ENCODE measurements around the gene SLC35A3.
A peak's percentile ranks its signal among the peaks of the same experiment; 100 is the strongest.

Gene SLC35A3

GRCh38 chr1:100065183-100065968 lies 95.6 kb downstream of the SLC35A3 start:
- H3K9me3 Mint-ChIP-seq: no peaks in the 10 kb centered on the region
- peaks cover 64% of the 10 kb centered on the region for H3K36me3 Mint-ChIP-seq

GRCh38 chr1:100065969-100066227 lies 96.1 kb downstream of the SLC35A3 start:
- CTCF ChIA-PET: no interaction called here
- Mint-ChIP-seq H3K9me3 (no peaks in the 10 kb centered on the region), H3K4me3 (no peak overlapping the region), H3K36me3 (peaks cover 64% of the 10 kb centered on the region), H3K4me1 (peaks cover 29% of the 10 kb centered on the region), H3K27me3 (no peaks in the 10 kb centered on the region), H3K27ac (peak overlapping the region; percentile 81)
- no peak for DNase-seq

More at GRCh38 chr1:100065183-100065968, 95.6 kb downstream of the SLC35A3 start:
- H3K4me1 Mint-ChIP-seq: peaks cover 25% of the 10 kb centered on the region
- H3K27me3 Mint-ChIP-seq: no peaks in the 10 kb centered on the region
- DNase-seq: no peak
- H3K4me3 Mint-ChIP-seq: no peak overlapping the region
- peak overlapping the region; percentile 81 for H3K27ac Mint-ChIP-seq
- CTCF ChIA-PET: no interaction called here

GRCh38 chr1:100070201-100070939 lies 100.6 kb downstream of the SLC35A3 start:
- DNase-seq: no peak
- Mint-ChIP-seq H3K27me3 (no peaks in the 10 kb centered on the region), H3K9me3 (no peaks in the 10 kb centered on the region), H3K36me3 (peaks cover 59% of the 10 kb centered on the region), H3K4me1 (peaks cover 18% of the 10 kb centered on the region), H3K27ac (no peak overlapping the region), H3K4me3 (no peak overlapping the region)
- CTCF ChIA-PET: no interaction called here

- Mint-ChIP-seq H3K9me3 (no peaks in the 10 kb centered on the region), H3K27me3 (no peaks in the 10 kb centered on the region), H3K4me3 (no peak overlapping the region), H3K36me3 (peaks cover 58% of the 10 kb centered on the region), H3K27ac (peak overlapping the region; percentile 9), H3K4me1 (peaks cover 10% of the 10 kb centered on the region)
- DNase-seq: no peak
- CTCF ChIA-PET: no interaction called here
These were observed 103.7 kb downstream of the SLC35A3 start for GRCh38 chr1:100073531-100073930.

- Mint-ChIP-seq H3K36me3 (peaks cover 55% of the 10 kb centered on the region), H3K4me1 (peaks cover 10% of the 10 kb centered on the region), H3K4me3 (no peak overlapping the region), H3K9me3 (no peaks in the 10 kb centered on the region), H3K27ac (no peak overlapping the region), H3K27me3 (no peaks in the 10 kb centered on the region)
- DNase-seq: no peak
- CTCF ChIA-PET: no interaction called here
These were observed 105.0 kb downstream of the SLC35A3 start for GRCh38 chr1:100074604-100075395.

- Mint-ChIP-seq H3K4me1 (peaks cover under 1% of the 10 kb centered on the region), H3K27me3 (no peaks in the 10 kb centered on the region), H3K36me3 (peaks cover 49% of the 10 kb centered on the region), H3K9me3 (no peaks in the 10 kb centered on the region), H3K27ac (no peak overlapping the region), H3K4me3 (no peak overlapping the region)
- no peak for DNase-seq
- CTCF ChIA-PET: no interaction called here
These were observed 106.0 kb downstream of the SLC35A3 start for GRCh38 chr1:100075773-100076172.

- Mint-ChIP-seq H3K36me3 (peaks cover 47% of the 10 kb centered on the region), H3K9me3 (no peaks in the 10 kb centered on the region), H3K27me3 (no peaks in the 10 kb centered on the region), H3K4me1 (no peaks in the 10 kb centered on the region), H3K4me3 (no peak overlapping the region), H3K27ac (peak overlapping the region; percentile 47)
- CTCF ChIA-PET: no interaction called here
- DNase-seq: no peak
These were observed 106.5 kb downstream of the SLC35A3 start for GRCh38 chr1:100076319-100076718.

- no peak for DNase-seq
- CTCF ChIA-PET: no interaction called here
- H3K4me1 Mint-ChIP-seq: no peaks in the 10 kb centered on the region
- H3K9me3 Mint-ChIP-seq: no peaks in the 10 kb centered on the region
- H3K27ac Mint-ChIP-seq: no peak overlapping the region
- no peak overlapping the region for H3K4me3 Mint-ChIP-seq
- peaks cover 44% of the 10 kb centered on the region for H3K36me3 Mint-ChIP-seq
- H3K27me3 Mint-ChIP-seq: no peaks in the 10 kb centered on the region
These were observed 106.9 kb downstream of the SLC35A3 start for GRCh38 chr1:100076744-100077143.

- H3K4me3 Mint-ChIP-seq: no peak overlapping the region
- H3K27ac Mint-ChIP-seq: no peak overlapping the region
- DNase-seq: no peak
- peaks cover 38% of the 10 kb centered on the region for H3K36me3 Mint-ChIP-seq
- CTCF ChIA-PET: no interaction called here
- H3K27me3 Mint-ChIP-seq: no peaks in the 10 kb centered on the region
- no peaks in the 10 kb centered on the region for H3K4me1 Mint-ChIP-seq
- H3K9me3 Mint-ChIP-seq: no peaks in the 10 kb centered on the region
These were observed 107.7 kb downstream of the SLC35A3 start for GRCh38 chr1:100077531-100077930.

- DNase-seq: no peak
- CTCF ChIA-PET: no interaction called here
These were observed 110.5 kb downstream of the SLC35A3 start for GRCh38 chr1:100080331-100080730.

More at GRCh38 chr1:100080331-100080730, 110.5 kb downstream of the SLC35A3 start:
- Mint-ChIP-seq H3K36me3 (peaks cover 34% of the 10 kb centered on the region), H3K4me3 (no peak overlapping the region), H3K4me1 (no peaks in the 10 kb centered on the region), H3K27me3 (no peaks in the 10 kb centered on the region), H3K9me3 (no peaks in the 10 kb centered on the region), H3K27ac (no peak overlapping the region)
